ENCODE data around the gene HDAC5.

The HDAC5 gene

GRCh38 chr17:44122816-44123355 is 555 bp downstream of the HDAC5 start (continued):
- no peak for TF ChIP-seq ZSCAN18 (tag by site-specific recombination; IDR thresholded peaks at IDR 0.05)
- no peak for TF ChIP-seq ZBTB11 (tag by site-specific recombination; conservative IDR thresholded peaks at IDR 0.05; ENCODE audit: low read depth)
- no peak for TF ChIP-seq ZFP41 (tag by site-specific recombination; IDR thresholded peaks at IDR 0.05; ENCODE audit: borderline replicate concordance)
- no peak for TF ChIP-seq KLF7 (tag by site-specific recombination; IDR thresholded peaks at IDR 0.05; ENCODE audit: borderline replicate concordance)
- no peak for TF ChIP-seq ZNF354C (tag by site-specific recombination; IDR thresholded peaks at IDR 0.05; ENCODE audit: borderline replicate concordance, low read depth)
- TF ChIP-seq ZNF521 (tag by site-specific recombination; IDR thresholded peaks at IDR 0.05) = no peak
- peak; percentile 8; the same call in 1 of the 2 replicates for TF ChIP-seq SP2 (tag by site-specific recombination; IDR thresholded peaks at IDR 0.05)
- no peak for TF ChIP-seq ZNF140 (tag by site-specific recombination; IDR thresholded peaks at IDR 0.05)
- no peak for TF ChIP-seq ZNF248 (tag by site-specific recombination; IDR thresholded peaks at IDR 0.05)
- TF ChIP-seq YY1 (tag by site-specific recombination; IDR thresholded peaks at IDR 0.05) = 0 out of 2 replicates have a peak, but pooled peaks have one; percentile 21
- no peak for TF ChIP-seq SP3 (tag by site-specific recombination; IDR thresholded peaks at IDR 0.05)
- TF ChIP-seq PRDM10 (tag by site-specific recombination; IDR thresholded peaks at IDR 0.05) = 0 out of 2 replicates have a peak, but pooled peaks have one; percentile 6
- TF ChIP-seq KLF10 (tag by site-specific recombination; IDR thresholded peaks at IDR 0.05) = no peak
- peak; percentile 74 for TF ChIP-seq ZBTB26 (tag by site-specific recombination; optimal IDR thresholded peaks at IDR 0.05)
- TF ChIP-seq ZNF629 (tag by site-specific recombination; IDR thresholded peaks at IDR 0.05) = no peak
- no peak for TF ChIP-seq ZBTB1 (tag by site-specific recombination; IDR thresholded peaks at IDR 0.05)
- no peak for TF ChIP-seq ZNF37A (tag by site-specific recombination; IDR thresholded peaks at IDR 0.05)
- TF ChIP-seq KLF1 (tag by site-specific recombination; IDR thresholded peaks at IDR 0.05) = 0 out of 2 replicates have a peak, but pooled peaks have one; percentile 2
- TF ChIP-seq ZNF274 (IDR thresholded peaks at IDR 0.05; ENCODE audit: low read length) = no peak
- no peak for TF ChIP-seq ZNF274 (tag by site-specific recombination; IDR thresholded peaks at IDR 0.05; ENCODE audit: borderline replicate concordance)
- TF ChIP-seq ZNF561 (tag by site-specific recombination; IDR thresholded peaks at IDR 0.05; ENCODE audit: borderline replicate concordance) = peak; percentile 27; the same call in 1 of the 2 replicates
- TF ChIP-seq EGR2 (tag by site-specific recombination; IDR thresholded peaks at IDR 0.05; ENCODE audit: low read depth) = no peak
- no peak for TF ChIP-seq ZSCAN23 (tag by site-specific recombination; IDR thresholded peaks at IDR 0.05)
- TF ChIP-seq ZNF133 (tag by site-specific recombination; IDR thresholded peaks at IDR 0.05) = no peak
- no peak for TF ChIP-seq ZNF311 (tag by site-specific recombination; IDR thresholded peaks at IDR 0.05; ENCODE audit: borderline replicate concordance)
- TF ChIP-seq ZNF148 (tag by site-specific recombination; IDR thresholded peaks at IDR 0.05; ENCODE audit: borderline replicate concordance) = no peak
- 0 out of 2 replicates have a peak, but pooled peaks have one; percentile 18 for TF ChIP-seq KLF9 (tag by site-specific recombination; IDR thresholded peaks at IDR 0.05; ENCODE audit: low read depth)
